DMS53 treated with DMSO at 0.1 percent for 48 hours (cell line): ENCODE results near the gene TRAP1.

ENCODE experiments used
- DNase-seq: peaks from one replicate; lab custom pipeline; 2025; ENCODE audit not compliant: unreplicated experiment; lab: John Stamatoyannopoulos, UW

TRAP1 gene

GRCh38 chr16:3652373-3653195 is 64.7 kb downstream of the TRAP1 start:
- DNase-seq: no peak

- no peak for DNase-seq
These were observed 65.6 kb downstream of the TRAP1 start for GRCh38 chr16:3651461-3652372.

DNA sequence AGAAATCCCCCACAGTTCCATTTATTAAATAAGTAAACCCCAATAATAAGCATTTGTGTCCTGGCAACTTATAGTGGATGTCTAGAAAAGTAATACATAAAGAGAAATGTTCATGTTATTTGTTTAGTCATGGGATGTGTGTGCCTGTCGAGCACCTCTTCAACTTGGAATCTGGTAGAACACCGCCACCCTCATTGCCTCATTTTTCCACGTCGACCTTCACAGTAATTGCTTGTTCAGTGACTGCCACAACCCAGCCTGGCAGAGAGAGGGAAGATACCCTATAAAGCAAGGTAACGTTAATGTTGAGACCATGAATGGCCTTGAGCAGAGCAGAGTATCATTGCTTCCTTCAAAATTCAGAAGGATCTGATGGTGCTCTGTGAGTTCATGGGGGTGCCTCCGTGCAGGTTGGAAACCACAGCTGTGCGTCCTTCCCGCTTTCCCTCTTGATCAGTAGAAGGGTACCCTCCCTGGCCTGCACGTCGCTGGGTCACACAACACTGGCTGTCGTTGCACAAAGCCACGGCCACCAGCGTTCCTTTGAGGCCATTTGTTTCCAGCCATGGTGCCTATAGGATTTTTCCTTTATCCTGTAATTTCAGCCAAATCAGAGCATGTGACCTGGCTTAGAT is 66.6 kb downstream of the TRAP1 start:
- DNase-seq: no peak

DNA sequence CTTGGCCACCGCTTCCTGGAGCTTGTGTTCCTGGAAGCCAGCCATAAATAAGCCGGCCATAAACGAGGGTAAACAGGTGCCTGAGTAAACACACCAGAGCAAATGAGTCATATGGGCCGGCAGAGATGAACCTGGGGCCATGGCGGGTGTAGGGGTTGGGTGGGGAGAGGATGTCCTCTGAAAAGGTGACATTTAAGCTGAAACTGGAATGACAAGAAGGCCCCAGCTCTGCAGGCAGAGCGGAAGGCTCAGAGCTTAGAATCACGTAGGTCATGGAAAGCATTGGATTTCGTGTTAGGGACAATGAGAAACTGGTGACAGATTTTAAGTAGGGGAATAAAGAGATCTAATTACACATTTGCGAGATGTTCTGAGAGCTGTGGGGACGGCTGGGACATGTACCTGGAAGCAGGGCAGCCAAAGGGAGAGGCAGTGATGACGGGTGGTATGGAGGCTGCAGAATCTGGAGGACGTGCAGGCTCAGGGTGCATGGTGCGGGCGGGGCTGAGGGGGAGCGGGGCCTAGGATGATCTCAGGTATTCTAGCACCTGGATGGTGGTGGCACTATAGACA is 70.9 kb downstream of the TRAP1 start:
- DNase-seq: peak; percentile 94

DNA sequence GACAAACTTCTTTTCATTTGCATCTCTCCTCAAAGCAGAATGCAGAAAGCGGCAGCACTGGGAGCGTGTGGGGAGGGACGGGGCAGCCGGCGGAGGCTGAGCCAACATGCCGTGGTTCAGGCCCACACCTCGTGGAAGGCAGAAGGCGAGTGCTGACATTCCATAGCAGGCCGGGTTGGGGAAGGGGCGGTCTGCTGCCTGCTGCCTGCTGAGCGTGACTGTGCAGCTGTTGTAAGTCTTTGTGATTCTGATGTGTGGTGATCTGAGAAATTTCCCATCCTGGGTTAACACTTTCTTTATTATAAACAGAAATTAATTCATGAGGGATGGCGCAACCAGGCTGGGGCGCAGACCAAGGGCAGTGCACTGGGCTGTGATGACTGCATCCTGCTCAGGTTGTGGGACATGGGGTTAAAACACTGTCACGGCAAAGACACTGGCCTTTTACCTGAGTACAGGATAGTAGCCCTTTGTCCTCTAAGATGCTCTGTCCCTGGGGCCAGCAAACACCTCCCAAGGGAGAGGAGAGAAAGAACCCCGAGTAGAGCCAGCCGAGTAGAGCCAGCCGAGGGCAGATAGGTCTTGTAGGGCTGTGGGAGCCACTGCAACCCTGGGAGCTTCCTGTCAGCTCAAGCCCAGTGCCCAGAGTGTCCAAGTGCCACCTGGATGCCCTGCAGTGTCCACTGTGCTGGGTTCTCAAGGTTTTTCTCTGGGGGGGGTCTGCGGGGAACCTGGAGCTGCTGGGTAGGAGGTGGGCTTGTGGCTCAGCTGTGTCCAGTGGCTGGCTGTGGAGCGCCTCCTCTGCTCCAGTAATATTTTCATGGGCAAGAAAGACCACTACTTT is 71.6 kb downstream of the TRAP1 start:
- peak; percentile 70 for DNase-seq

DNA sequence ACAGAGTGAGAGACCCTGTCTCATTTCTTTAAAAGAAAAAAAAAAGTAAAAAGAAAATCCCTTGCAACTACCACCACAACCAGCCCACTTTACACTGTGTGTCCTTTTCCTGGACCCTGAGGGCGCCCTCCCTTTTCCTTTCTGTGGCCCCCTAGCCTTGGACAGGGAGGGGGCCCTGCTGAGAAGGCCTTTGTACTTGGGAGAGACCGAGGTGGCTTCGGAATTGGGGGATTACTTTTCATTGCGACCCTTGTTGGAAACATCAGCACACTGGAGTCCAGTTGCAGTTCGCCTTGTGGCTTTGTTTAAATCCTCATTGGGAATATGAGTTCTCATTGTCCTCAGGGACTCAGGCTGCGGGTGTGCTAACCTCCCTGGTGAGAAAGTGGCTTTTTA is 72.2 kb downstream of the TRAP1 start:
- no peak for DNase-seq

DNA sequence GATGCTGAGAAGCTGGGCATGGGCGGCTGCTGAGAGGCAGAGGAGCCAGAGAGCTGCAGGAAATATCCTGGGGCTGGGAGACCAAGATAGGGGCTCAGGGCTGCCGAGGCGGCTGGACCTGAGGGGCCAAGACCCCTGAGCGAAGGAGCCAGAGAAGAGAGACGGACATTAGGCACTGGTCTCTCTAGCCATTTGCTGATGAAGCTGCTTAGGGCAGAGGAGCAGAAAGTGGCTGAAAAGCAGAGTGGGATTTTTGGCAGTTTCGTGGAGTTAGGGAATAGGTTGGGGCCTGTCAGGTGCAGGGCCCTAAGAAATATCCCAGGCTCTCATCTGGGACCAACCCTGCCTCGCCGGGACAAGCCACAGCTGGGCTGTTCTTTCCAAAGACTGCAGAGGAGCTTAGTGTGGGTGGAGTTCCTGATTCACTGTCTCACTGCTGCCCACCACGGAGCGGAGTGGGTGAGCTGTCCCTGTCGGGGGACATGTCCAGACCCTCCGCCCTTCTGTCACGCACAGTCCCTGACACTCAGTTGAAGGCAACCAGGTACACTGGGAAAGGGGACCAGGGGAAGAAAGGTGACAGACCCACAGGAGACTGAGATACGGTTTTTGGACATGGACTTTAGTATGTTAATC is 74.1 kb downstream of the TRAP1 start:
- DNase-seq: no peak

DNA sequence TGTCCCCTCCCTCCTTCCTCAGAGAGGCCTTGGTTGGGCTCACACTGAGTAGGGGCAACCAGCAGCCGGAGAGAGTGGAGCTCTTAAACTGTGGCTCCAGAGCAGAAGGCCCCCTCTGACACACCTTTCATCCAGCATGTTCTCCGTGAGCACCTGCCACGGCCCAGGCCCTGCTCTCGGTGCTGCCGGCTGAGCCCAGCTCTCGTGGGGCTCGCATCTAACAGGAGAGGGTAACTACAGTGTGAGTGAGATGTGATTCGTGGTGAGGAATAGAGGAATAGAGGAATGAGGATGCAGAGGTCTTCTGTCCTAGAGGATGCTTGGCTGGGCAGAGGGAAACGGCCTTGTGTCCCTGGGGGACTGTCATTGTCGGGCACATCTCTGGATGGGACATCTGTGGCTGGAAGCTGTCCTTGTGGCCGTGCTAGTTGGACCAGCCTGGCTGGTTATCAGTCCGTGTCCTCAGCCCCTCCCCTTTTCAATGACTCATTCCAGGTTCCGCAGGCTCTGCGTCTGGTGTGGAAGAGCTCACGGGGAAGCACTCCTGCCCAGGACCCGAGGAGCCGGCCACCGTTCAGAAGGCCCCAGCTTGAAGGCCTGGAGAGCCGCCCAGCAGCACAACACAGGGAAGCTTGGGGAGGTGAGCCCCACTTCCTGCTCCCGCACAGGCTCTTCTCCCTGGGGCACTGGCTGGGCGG is 74.8 kb downstream of the TRAP1 start:
- peak; percentile 60 for DNase-seq

DNA sequence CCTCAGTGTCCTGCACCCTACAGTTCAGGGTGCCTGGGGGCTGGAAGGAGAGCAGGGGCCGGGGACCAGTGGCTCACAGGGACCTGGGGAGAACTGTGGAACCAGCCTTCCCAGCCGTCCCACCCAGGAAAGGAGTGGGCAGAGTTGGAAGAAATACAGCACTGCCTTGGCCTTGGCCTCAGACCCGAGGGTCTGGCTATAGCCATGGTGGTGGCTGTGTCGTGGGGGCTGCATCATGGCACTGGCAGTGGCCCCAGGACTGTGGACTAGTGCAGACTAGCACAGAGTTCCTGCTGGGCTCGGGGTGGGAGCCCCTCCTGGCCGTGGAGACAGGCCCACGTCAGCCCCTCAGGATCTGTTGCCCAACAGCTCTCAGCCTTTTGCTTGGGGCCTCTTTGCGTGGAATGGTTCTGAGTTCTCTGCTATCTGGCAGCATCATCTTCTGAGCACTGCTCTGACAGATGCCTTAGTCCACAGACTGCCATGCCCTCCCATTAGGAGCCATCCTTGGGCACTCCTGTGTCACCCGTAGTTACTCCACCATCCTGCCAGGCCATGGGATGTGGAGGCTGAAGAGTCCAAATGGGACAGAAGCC is 75.4 kb downstream of the TRAP1 start:
- DNase-seq: no peak

DNA sequence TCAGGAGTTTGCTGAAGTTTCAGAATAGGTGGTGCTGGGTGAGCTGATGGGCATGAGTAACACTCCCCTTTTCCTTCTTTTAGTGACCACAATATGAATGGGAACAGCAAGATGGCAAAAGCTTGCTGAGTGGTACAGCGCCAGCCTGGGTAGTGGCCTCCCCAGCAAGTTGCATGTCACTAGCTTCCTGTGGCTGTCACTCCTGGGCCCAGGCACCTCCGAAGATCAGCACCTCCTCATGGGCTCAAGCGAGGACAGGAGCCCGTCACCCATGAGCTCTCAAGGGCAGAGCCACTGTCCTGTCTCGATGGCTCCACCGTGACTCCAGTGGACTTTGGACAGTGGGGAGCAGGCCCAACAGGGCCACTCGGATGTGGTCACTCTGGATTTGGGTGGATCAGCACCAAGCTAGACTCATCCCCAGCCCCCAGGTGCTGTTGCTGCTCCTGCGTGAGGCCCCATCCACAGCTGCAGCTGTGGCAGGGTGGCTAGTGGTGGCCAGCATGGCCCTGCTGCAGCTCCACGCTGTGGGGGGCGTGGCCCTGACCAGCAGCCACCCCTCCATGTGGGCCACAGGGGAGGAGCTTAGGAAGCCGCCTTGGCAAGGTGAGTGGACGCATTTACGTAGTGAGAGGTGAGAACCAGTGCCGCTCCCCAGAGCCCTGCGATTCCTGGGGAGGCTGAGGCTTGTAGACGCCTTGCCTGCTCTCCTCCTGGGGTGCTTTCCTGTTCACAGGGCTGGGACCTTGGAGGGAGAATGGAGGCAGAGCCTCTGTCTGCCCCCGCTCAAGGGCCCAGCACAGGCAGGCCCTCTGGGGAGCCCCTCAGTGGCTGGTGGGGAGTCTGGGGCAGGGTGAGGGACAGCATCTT is 76.5 kb downstream of the TRAP1 start:
- DNase-seq: no peak

DNA sequence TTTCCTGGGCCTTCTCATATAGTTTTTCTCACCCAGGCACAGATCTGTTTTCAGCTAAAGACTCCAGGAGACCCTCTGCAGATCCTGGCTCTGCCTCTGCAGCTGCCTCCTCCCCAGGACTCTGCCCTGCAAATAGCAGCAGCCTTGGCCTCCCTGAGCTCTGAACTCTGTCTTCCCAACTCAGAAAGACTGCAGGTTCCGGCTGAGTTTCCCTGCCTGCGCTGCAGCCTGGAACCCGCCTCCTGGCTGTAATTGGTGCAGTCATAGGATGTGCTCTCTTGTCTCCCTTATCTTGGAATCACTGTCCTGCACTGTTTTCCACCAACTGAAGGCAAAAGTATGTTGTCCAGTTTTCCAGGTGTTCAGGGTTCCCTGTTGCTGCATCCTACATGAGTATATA is 77.1 kb downstream of the TRAP1 start:
- no peak for DNase-seq

- no peak for DNase-seq
These were observed 78.2 kb downstream of the TRAP1 start for GRCh38 chr16:3638916-3639644.

DNA sequence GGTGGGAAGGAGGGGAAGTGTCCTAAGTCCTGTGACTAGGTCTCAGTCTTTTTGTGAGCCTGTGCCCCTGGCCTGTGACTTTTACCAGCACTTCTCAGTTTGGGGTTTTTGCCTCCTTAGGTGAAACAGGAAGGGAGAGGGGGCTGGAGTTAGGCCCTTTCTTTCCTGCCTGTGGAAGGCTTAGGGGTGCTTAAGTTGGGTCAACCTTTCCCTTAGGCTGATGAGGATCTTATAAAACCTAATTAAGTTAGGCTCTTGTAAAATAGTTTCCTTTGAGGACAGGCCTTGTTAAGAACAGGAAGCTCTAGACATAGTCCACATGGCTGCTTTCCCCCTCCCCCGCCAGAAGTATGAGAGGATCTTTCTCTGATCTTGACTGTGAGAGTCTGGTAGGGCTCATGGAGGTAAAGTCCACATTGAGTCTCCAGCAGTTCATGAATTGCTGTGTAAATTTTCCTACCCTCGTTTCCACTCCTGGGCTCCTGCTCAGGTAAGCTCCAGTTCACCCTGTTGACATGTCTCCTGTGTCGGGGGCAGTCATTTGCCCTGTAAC is 79.9 kb downstream of the TRAP1 start:
- DNase-seq: no peak

DNA sequence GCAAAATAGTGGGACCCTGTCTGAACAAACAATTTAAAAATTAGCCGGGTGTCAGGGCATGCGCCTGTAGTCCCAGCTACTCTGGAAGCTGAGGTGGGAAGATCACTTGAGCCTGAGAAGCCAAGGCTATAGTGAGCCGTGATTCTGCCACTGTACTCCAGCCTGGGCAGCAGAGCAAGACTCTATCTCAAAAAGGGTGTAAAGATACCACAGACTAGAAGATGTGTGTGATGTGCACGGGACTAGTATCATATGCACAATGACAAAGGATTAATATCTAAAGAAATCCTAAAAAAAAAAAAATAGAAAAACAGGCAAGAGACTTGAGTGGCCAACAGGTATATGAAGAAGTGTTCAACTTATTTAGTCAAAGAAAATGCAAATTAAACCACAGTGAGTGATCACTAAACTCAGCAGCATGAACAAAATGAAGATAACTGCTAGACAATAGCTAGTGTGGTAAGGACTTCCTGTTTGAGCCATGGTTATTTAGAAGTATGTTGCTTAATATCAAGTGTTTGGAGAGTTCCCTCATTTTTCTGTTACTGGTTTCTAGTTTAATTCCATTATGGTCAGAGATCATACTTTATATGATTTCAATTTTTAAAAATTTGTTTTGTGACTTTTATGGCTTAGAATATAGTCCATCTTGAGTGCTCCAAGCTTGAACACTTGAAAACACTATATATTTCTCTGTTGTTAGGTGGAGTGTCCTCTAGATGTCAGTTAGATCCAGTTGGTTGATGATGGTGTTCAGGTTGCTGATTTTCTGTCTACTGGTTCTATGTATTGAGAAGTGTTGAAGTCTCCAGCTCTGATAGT is 91.2 kb downstream of the TRAP1 start:
- peak; percentile 34 for DNase-seq

GRCh38 chr16:3625331-3625730 is 92.0 kb downstream of the TRAP1 start:
- DNase-seq: no peak

GRCh38 chr16:3623642-3624041 is 93.7 kb downstream of the TRAP1 start:
- no peak for DNase-seq
